ENCODE measurements around the gene SLC66A3.

Gene SLC66A3

GRCh38 chr2:11140492-11140891 is 14.8 kb upstream of the SLC66A3 start:
- no peak for DNase-seq

GRCh38 chr2:11141319-11141718 is 13.9 kb upstream of the SLC66A3 start:
- no peak for DNase-seq

GRCh38 chr2:11142330-11142729 is 12.9 kb upstream of the SLC66A3 start:
- DNase-seq = no peak

- DNase-seq = no peak
These were observed 12.3 kb upstream of the SLC66A3 start for GRCh38 chr2:11142987-11143386.

- DNase-seq = no peak
These were observed 11.1 kb upstream of the SLC66A3 start for GRCh38 chr2:11144077-11144737.

GRCh38 chr2:11144738-11145079 is 10.6 kb upstream of the SLC66A3 start:
- DNase-seq = no peak

- no peak for DNase-seq
These were observed 9.9 kb upstream of the SLC66A3 start for GRCh38 chr2:11145350-11145749.

- DNase-seq = no peak
These were observed 9.2 kb upstream of the SLC66A3 start for GRCh38 chr2:11146076-11146475.

GRCh38 chr2:11147263-11147662 is 8.0 kb upstream of the SLC66A3 start:
- DNase-seq = no peak

GRCh38 chr2:11152591-11152990 is 2.7 kb upstream of the SLC66A3 start:
- DNase-seq = no peak

GRCh38 chr2:11154016-11154922 is 998 bp upstream of the SLC66A3 start:
- DNase-seq = no peak

- DNase-seq = peak; percentile 73 to 93
These were observed 315 bp upstream of the SLC66A3 start for GRCh38 chr2:11154923-11155380.

GRCh38 chr2:11156396-11157075 is 1.3 kb downstream of the SLC66A3 start:
- DNase-seq = no peak

GRCh38 chr2:11157296-11157695 is 2.0 kb downstream of the SLC66A3 start:
- no peak for DNase-seq

- DNase-seq = no peak
These were observed 2.5 kb downstream of the SLC66A3 start for GRCh38 chr2:11157731-11158130.

- DNase-seq = no peak
These were observed 3.8 kb downstream of the SLC66A3 start for GRCh38 chr2:11158916-11159573.

GRCh38 chr2:11159574-11160170 is 4.4 kb downstream of the SLC66A3 start:
- DNase-seq = no peak

GRCh38 chr2:11160256-11160655 is 5.0 kb downstream of the SLC66A3 start:
- no peak for DNase-seq

GRCh38 chr2:11160731-11161455 is 5.6 kb downstream of the SLC66A3 start:
- no peak for DNase-seq

GRCh38 chr2:11161747-11162146 is 6.5 kb downstream of the SLC66A3 start:
- no peak for DNase-seq

GRCh38 chr2:11163439-11164317 is 8.4 kb downstream of the SLC66A3 start:
- no peak for DNase-seq

Measured in NCI-H446 (cell line).